ENCODE measurements around the gene FREM1. TPM values are rescaled to one million over a fixed set of nuclear protein-coding genes. Genes with fewer than 3 reads are reported as not detected.

Gene FREM1
- total RNA-seq, 1 experiment from 2014 or later: 0.17 TPM

GRCh38 chr9:14829204-14829603, 81.0 kb downstream of the FREM1 start:
- Histone ChIP-seq H3K9me2 (ENCODE audit: insufficient read depth) (no peaks in the 10 kb centered on the region), H3K36me3 (ENCODE audit: low read depth) (no peaks in the 10 kb centered on the region), H3K79me2 (ENCODE audit: low read depth) (no peaks in the 10 kb centered on the region), H3K4me2 (no peak overlapping the region), H3F3A (ENCODE audit: insufficient read depth, low read depth) (no peaks in the 10 kb centered on the region), H4K20me1 (ENCODE audit: insufficient read depth) (no peaks in the 10 kb centered on the region), H3K27me3 (ENCODE audit: insufficient read depth, low read depth) (no peaks in the 10 kb centered on the region), H3K4me3 (no peak overlapping the region), H2AFZ (no peak overlapping the region), H3K9me3 (ENCODE audit: insufficient read depth, low read depth) (no peaks in the 10 kb centered on the region), H3K4me1 (replicated peaks; ENCODE audit: insufficient read depth) (no peaks in the 10 kb centered on the region), H3K27ac (no peak overlapping the region)
- no TSS peak for BruUV-seq (replicated peaks)
- ChIA-PET POLR2A (ENCODE audit: unreplicated experiment) (interaction anchor here (0.7 kb wide), 1 partner anchor 221 kb away, joined by 3 read pairs; no protein-coding TSS in a partner anchor), CTCF (no interaction called here)
- no peak for DNase-seq
- intact Hi-C loops (cut with micrococcal nuclease; ENCODE audit: unreplicated experiment): no loop called here
- TF ChIP-seq EZH2 (IDR thresholded peaks at IDR 0.05; ENCODE audit: low read depth) (no peak), CTCF (conservative IDR thresholded peaks at IDR 0.05) (no peak)

GRCh38 chr9:14827805-14828204, 82.4 kb downstream of the FREM1 start:
- no peak overlapping the region for H3K4me3 ChIP-seq
- ChIA-PET CTCF (no interaction called here), POLR2A (ENCODE audit: unreplicated experiment) (no interaction called here)
- H3K9me2 ChIP-seq (ENCODE audit: insufficient read depth): no peaks in the 10 kb centered on the region
- no peaks in the 10 kb centered on the region for H3K4me1 ChIP-seq (replicated peaks; ENCODE audit: insufficient read depth)
- no peak overlapping the region for H3K27ac ChIP-seq
- H3K36me3 ChIP-seq (ENCODE audit: low read depth): no peaks in the 10 kb centered on the region
- intact Hi-C loops (cut with micrococcal nuclease; ENCODE audit: unreplicated experiment): no loop called here
- H3F3A ChIP-seq (ENCODE audit: insufficient read depth, low read depth): no peaks in the 10 kb centered on the region
- no TSS peak for BruUV-seq (replicated peaks)
- H3K9me3 ChIP-seq (ENCODE audit: insufficient read depth, low read depth): no peaks in the 10 kb centered on the region
- no peak for TF ChIP-seq CTCF (conservative IDR thresholded peaks at IDR 0.05)
- TF ChIP-seq EZH2 (IDR thresholded peaks at IDR 0.05; ENCODE audit: low read depth): no peak
- H3K79me2 ChIP-seq (ENCODE audit: low read depth): no peaks in the 10 kb centered on the region
- H4K20me1 ChIP-seq (ENCODE audit: insufficient read depth): no peaks in the 10 kb centered on the region
- H3K27me3 ChIP-seq (ENCODE audit: insufficient read depth, low read depth): no peaks in the 10 kb centered on the region
- no peak overlapping the region for H2AFZ ChIP-seq
- DNase-seq: no peak
- no peak overlapping the region for H3K4me2 ChIP-seq

- Histone ChIP-seq H3K9me3 (ENCODE audit: insufficient read depth, low read depth) (no peaks in the 10 kb centered on the region), H4K20me1 (ENCODE audit: insufficient read depth) (no peaks in the 10 kb centered on the region), H3K4me1 (replicated peaks; ENCODE audit: insufficient read depth) (no peaks in the 10 kb centered on the region), H3K27me3 (ENCODE audit: insufficient read depth, low read depth) (no peaks in the 10 kb centered on the region), H3F3A (ENCODE audit: insufficient read depth, low read depth) (no peaks in the 10 kb centered on the region), H3K79me2 (ENCODE audit: low read depth) (no peaks in the 10 kb centered on the region), H3K4me2 (no peak overlapping the region), H3K36me3 (ENCODE audit: low read depth) (no peaks in the 10 kb centered on the region), H2AFZ (no peak overlapping the region), H3K4me3 (no peak overlapping the region), H3K9me2 (ENCODE audit: insufficient read depth) (no peaks in the 10 kb centered on the region), H3K27ac (no peak overlapping the region)
- no peak for DNase-seq
- ChIA-PET CTCF (no interaction called here), POLR2A (ENCODE audit: unreplicated experiment) (interaction anchor here (0.6 kb wide), 1 partner anchor 111 kb away, joined by 6 read pairs; no protein-coding TSS in a partner anchor)
- intact Hi-C loops (cut with micrococcal nuclease; ENCODE audit: unreplicated experiment): no loop called here
- no TSS peak for BruUV-seq (replicated peaks)
- TF ChIP-seq EZH2 (IDR thresholded peaks at IDR 0.05; ENCODE audit: low read depth) (no peak), CTCF (conservative IDR thresholded peaks at IDR 0.05) (no peak)
These were observed 85.7 kb downstream of the FREM1 start for GRCh38 chr9:14824481-14824880.
